ENCODE data around the gene RSBN1L.

RSBN1L gene

DNA sequence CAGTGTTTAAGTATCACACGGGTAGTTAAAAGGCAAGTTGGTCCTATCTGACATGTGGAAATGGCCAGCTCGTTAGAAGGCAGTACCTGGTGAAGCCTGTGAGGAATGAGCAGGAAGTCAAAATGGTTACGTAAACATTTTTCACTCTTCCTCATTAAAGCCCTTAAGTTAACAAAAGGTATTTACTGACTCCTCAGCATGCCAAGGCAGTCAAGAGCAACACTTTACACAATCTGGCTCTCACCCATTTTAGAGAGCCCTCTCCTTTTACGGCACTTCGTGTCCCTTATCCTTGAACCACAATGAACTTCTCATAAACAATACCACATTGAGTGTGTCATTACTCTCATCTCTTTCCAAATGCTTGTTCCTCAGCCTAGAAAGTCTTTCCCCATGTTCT is 11.0 kb upstream of the RSBN1L start:
- TF ChIP-seq HDGF (IDR thresholded peaks at IDR 0.05; ENCODE audit: borderline replicate concordance) (no peak), LEF1 (IDR thresholded peaks at IDR 0.05; ENCODE audit: borderline replicate concordance) (no peak), SUZ12 (IDR thresholded peaks at IDR 0.05) (no peak), TARDBP (IDR thresholded peaks at IDR 0.05) (no peak), SP1 (IDR thresholded peaks at IDR 0.05) (no peak), BHLHE40 (IDR thresholded peaks at IDR 0.05; ENCODE audit: borderline replicate concordance) (no peak), FOXM1 (IDR thresholded peaks at IDR 0.05; ENCODE audit: borderline replicate concordance) (no peak), L3MBTL2 (conservative IDR thresholded peaks at IDR 0.05) (no peak), ELF4 (IDR thresholded peaks at IDR 0.05) (no peak), FOXA1 (IDR thresholded peaks at IDR 0.05) (no peak), CTBP1 (IDR thresholded peaks at IDR 0.05; ENCODE audit: borderline replicate concordance) (no peak)
- TF ChIP-seq, protein P1, sequence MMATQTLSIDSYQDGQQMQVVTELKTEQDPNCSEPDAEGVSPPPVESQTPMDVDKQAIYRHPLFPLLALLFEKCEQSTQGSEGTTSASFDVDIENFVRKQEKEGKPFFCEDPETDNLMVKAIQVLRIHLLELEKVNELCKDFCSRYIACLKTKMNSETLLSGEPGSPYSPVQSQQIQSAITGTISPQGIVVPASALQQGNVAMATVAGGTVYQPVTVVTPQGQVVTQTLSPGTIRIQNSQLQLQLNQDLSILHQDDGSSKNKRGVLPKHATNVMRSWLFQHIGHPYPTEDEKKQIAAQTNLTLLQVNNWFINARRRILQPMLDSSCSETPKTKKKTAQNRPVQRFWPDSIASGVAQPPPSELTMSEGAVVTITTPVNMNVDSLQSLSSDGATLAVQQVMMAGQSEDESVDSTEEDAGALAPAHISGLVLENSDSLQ (IDR thresholded peaks at IDR 0.05): no peak
- CTCF ChIA-PET: interaction anchor here (0.6 kb wide), 1 partner anchor 31 kb away, joined by 4 read pairs; no protein-coding TSS in a partner anchor
- POLR2A ChIA-PET: interaction anchor here (0.5 to 2.6 kb wide), 3 partner anchors 9 to 11 kb away, joined by 4 to 13 read pairs (median 6); partner anchors contain the start of gene RSBN1L
- no peak for DNase-seq (ENCODE audit: extremely low spot score)

DNA sequence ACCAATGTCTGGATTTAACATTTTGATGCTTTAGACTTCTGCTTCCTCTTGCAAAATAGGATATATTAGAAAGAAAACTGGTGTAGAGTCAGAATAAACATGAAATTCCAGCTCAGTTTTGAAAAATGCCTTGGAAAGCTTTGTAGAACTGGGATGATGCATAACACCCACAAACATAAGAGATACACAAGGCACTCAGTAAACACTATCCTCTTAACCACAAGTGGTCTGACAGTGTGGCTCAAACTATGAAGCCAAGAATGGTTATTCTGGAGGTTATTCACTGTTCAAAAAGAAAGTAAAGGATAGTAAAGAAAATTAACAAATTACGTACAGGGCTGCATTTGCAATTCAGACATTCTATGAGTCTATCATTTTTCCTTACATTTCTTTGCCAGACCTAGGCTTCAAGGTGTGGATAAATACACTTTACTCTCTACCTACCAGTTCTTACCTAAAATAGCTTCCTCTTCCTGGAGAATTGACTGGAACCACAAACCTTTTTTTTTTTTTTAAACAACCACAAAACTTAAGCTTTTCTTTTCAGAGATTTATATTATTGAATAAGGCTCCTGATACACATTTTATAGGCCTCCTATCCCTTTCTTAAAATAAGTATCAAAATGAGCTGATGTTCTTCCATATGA is 9.0 kb upstream of the RSBN1L start:
- DNase-seq (ENCODE audit: extremely low spot score): no peak
- POLR2A ChIA-PET: interaction anchor here (2.6 kb wide), 1 partner anchor 9 kb away, joined by 13 read pairs; the partner anchor contains the start of gene RSBN1L
- TF ChIP-seq, protein P1 (IDR thresholded peaks at IDR 0.05): no peak
- TF ChIP-seq HDGF (IDR thresholded peaks at IDR 0.05; ENCODE audit: borderline replicate concordance) (no peak), TARDBP (IDR thresholded peaks at IDR 0.05) (no peak), NFRKB (IDR thresholded peaks at IDR 0.05) (no peak), ELF4 (IDR thresholded peaks at IDR 0.05) (no peak), LEF1 (IDR thresholded peaks at IDR 0.05; ENCODE audit: borderline replicate concordance) (no peak), FOXM1 (IDR thresholded peaks at IDR 0.05; ENCODE audit: borderline replicate concordance) (no peak), ZNF384 (IDR thresholded peaks at IDR 0.05) (no peak), ARNT (IDR thresholded peaks at IDR 0.05) (no peak), L3MBTL2 (conservative IDR thresholded peaks at IDR 0.05) (no peak), FOXA1 (IDR thresholded peaks at IDR 0.05) (no peak)
- CTCF ChIA-PET: no interaction called here

DNA sequence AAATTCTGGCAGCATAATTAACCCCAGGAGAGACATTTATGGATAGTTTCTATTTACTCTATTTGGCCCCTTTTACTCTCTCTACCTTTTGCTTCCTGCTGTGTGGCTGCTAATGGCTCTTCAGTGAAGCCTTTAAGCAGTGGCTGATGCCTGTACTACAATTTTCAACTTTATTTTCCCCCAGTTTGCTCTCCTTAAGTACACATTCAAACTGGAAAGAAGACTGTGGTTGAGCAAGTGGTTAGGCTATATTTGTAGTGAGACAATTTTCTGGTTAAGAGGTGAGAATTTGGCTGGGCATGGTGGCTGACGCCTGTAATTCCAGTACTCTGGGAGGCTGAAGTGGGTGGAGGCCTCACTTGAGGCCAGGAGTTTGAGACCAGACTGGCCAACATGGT is 8.5 kb upstream of the RSBN1L start:
- ChIA-PET CTCF (interaction anchor here (1.0 kb wide), 1 partner anchor 36 kb away, joined by 3 read pairs; no protein-coding TSS in a partner anchor), POLR2A (interaction anchor here (2.6 kb wide), 1 partner anchor 8 kb away, joined by 13 read pairs; the partner anchor contains the start of gene RSBN1L)
- TF ChIP-seq SUZ12 (IDR thresholded peaks at IDR 0.05) (no peak), SP1 (IDR thresholded peaks at IDR 0.05) (no peak), TARDBP (IDR thresholded peaks at IDR 0.05) (no peak), FOXK2 (IDR thresholded peaks at IDR 0.05) (no peak), ZNF384 (IDR thresholded peaks at IDR 0.05) (no peak), LEF1 (IDR thresholded peaks at IDR 0.05; ENCODE audit: borderline replicate concordance) (no peak), FOXA1 (IDR thresholded peaks at IDR 0.05) (no peak), FOXM1 (IDR thresholded peaks at IDR 0.05; ENCODE audit: borderline replicate concordance) (no peak), BHLHE40 (IDR thresholded peaks at IDR 0.05; ENCODE audit: borderline replicate concordance) (no peak), HDGF (IDR thresholded peaks at IDR 0.05; ENCODE audit: borderline replicate concordance) (no peak), NFRKB (IDR thresholded peaks at IDR 0.05) (no peak), ARNT (IDR thresholded peaks at IDR 0.05) (no peak), CTBP1 (IDR thresholded peaks at IDR 0.05; ENCODE audit: borderline replicate concordance) (no peak), L3MBTL2 (conservative IDR thresholded peaks at IDR 0.05) (no peak), ELF4 (IDR thresholded peaks at IDR 0.05) (no peak)
- TF ChIP-seq, protein P1 (IDR thresholded peaks at IDR 0.05): no peak
- DNase-seq (ENCODE audit: extremely low spot score): no peak

DNA sequence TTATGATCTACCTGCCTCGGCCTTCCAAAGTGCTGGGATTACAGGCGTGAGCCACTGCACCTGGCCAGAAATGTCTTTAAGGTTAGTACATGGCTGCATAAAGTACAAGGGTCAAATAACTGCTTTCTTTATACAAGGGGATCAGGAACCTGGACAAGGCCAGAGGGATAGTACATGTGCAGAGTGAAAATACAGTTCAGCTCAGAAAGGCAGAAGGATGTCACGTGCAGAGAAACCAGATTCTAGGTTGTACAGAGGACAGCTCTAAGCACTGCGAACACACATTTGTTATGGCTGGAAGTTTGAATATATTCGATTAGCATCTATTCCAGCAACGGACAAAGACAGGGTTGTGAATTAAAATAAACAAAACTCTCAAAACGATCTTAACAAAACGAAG is 6.0 kb upstream of the RSBN1L start:
- TF ChIP-seq NFRKB (IDR thresholded peaks at IDR 0.05) (no peak), L3MBTL2 (conservative IDR thresholded peaks at IDR 0.05) (no peak), FOXK2 (IDR thresholded peaks at IDR 0.05) (no peak), ZNF384 (IDR thresholded peaks at IDR 0.05) (no peak), FOXM1 (IDR thresholded peaks at IDR 0.05; ENCODE audit: borderline replicate concordance) (no peak), FOXA1 (IDR thresholded peaks at IDR 0.05) (no peak)
- TF ChIP-seq, protein P1 (IDR thresholded peaks at IDR 0.05): no peak
- CTCF ChIA-PET: interaction anchor here (0.6 kb wide), 1 partner anchor 15 kb away, joined by 3 read pairs; no protein-coding TSS in a partner anchor
- POLR2A ChIA-PET: no interaction called here
- no peak for DNase-seq (ENCODE audit: extremely low spot score)

DNA sequence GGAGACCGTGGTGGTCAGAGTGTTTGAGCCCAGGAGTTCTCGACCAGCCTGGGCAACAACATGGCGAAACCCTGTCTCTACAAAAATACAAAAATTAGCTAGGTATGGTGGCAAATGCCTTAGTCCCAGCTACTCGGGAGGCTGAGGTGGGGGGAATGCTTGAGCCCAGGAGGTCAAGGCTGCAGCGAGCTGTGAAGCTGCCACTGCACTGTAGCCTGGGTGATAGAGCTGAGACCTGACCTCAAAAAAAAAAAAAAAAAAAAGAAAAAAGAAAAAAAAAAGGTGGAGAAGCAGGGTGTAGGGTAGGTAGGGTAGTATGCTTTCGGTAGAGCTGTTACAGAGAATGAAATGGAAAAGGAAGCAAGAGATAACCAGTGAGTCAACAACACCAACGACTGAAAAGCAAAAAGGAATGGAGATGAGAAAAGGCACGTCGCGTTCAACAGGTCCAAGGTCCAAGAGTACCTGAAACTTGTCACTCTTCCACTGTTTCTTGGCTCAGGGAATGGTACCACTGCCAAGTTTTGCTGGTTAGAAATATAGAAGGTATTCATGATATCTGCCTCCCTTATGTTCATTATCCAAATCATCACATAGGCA is 4.3 kb upstream of the RSBN1L start:
- TF ChIP-seq ZNF384 (IDR thresholded peaks at IDR 0.05): no peak
- TF ChIP-seq TARDBP (IDR thresholded peaks at IDR 0.05): no peak
- TF ChIP-seq CTBP1 (IDR thresholded peaks at IDR 0.05; ENCODE audit: borderline replicate concordance): no peak
- TF ChIP-seq L3MBTL2 (conservative IDR thresholded peaks at IDR 0.05): no peak
- TF ChIP-seq, protein P1 (IDR thresholded peaks at IDR 0.05): no peak
- no peak for TF ChIP-seq FOXK2 (IDR thresholded peaks at IDR 0.05)
- TF ChIP-seq SP1 (IDR thresholded peaks at IDR 0.05): no peak
- TF ChIP-seq ELF4 (IDR thresholded peaks at IDR 0.05): no peak
- no peak for TF ChIP-seq ARNT (IDR thresholded peaks at IDR 0.05)
- TF ChIP-seq NFRKB (IDR thresholded peaks at IDR 0.05): no peak
- TF ChIP-seq LEF1 (IDR thresholded peaks at IDR 0.05; ENCODE audit: borderline replicate concordance): no peak
- TF ChIP-seq HDGF (IDR thresholded peaks at IDR 0.05; ENCODE audit: borderline replicate concordance): no peak
- no peak for DNase-seq (ENCODE audit: extremely low spot score)
- POLR2A ChIA-PET: no interaction called here
- CTCF ChIA-PET: no interaction called here

Measured in HEK293T (cell line).